SK-N-SH (cell line): ENCODE data around the gene VTN.

Experiments used
- CTCF ChIP-seq: fragments of 200-600 bp; sonication (generic); IDR thresholded peaks from 2 replicates; pipeline ENCODE4 v1.6.1; 2017; ENCODE audit warnings: antibody characterized with exemption, mild to moderate bottlenecking, moderate library complexity
- FOXM1 ChIP-seq: IDR thresholded peaks from 2 replicates; pipeline ENCODE4 v1.4.0; 2012; ENCODE audit warnings: low read depth, mild to moderate bottlenecking
- GABPA ChIP-seq: IDR thresholded peaks from 2 replicates; pipeline ENCODE4 v1.4.0; 2012; ENCODE audit warnings: low read depth, mild to moderate bottlenecking
- NFIC ChIP-seq: IDR thresholded peaks from 2 replicates; pipeline ENCODE4 v1.4.0; 2012; ENCODE audit warnings: borderline replicate concordance
- POLR2AphosphoS5 ChIP-seq: IDR thresholded peaks from 2 replicates; pipeline ENCODE4 v1.6.1; 2012; ENCODE audit warnings: low read depth, low read length
- REST ChIP-seq: IDR thresholded peaks from 2 replicates; pipeline ENCODE4 v1.6.1; 2012; ENCODE audit warnings: mild to moderate bottlenecking, low read depth, low read length, moderate library complexity
- TAF1 ChIP-seq: IDR thresholded peaks from 2 replicates; pipeline ENCODE4 v1.6.1; 2012; ENCODE audit warnings: low read depth, mild to moderate bottlenecking, low read length, moderate library complexity, borderline replicate concordance
- USF2 ChIP-seq: fragments of 150-350 bp; IDR thresholded peaks from 2 replicates; pipeline ENCODE4 v1.6.1; 2017; ENCODE audit warnings: antibody characterized with exemption, low read length, low read depth, borderline replicate concordance

- TF ChIP-seq USF2 (no peak), FOXM1 (no peak), REST (no peak), CTCF (no peak), TAF1 (no peak), GABPA (no peak), NFIC (no peak), POLR2AphosphoS5 (no peak)
These were observed 1.0 kb downstream of the VTN start for GRCh38 chr17:28368915-28369683.
